PC-3 (cell line): ENCODE data around the gene CSTF2T. TPM values are rescaled to one million over a fixed set of nuclear protein-coding genes. Genes with fewer than 3 reads are reported as not detected.
A peak's percentile ranks its signal among the peaks of the same experiment; 100 is the strongest.

ENCODE experiments used
- ATAC-seq: fragments of 200-7000 bp; cut with Tn5 transposase; 2 replicates; pipeline ENCODE4 v1.9.1; 2020; ENCODE audit warnings: mild to moderate bottlenecking, moderate library complexity
- BruUV-seq: library from RNA; stranded (reverse); fragments of 400-500 nt; replicated peaks from 2 replicates; lab custom pipeline; 2021; lab: Mats Ljungman, UMichigan
- CTCF ChIA-PET: fragments of 300-600 bp; sonication (Branson Sonifier 250); formaldehyde crosslinking; loops from one replicate; lab custom pipeline; 2022; ENCODE audit warnings: antibody characterized with exemption; lab: Charles Lee
- POLR2A ChIA-PET: fragments of 300-600 bp; sonication (Branson Sonifier 250); formaldehyde crosslinking; loops from one replicate; lab custom pipeline; 2022; ENCODE audit warnings: antibody characterized with exemption; ENCODE audit not compliant: unreplicated experiment; lab: Charles Lee
- DNase-seq: peaks from one replicate; pipeline ENCODE4 v3.0.0-alpha.2; 2015
- H2AFZ ChIP-seq: fragments of 300-600 bp; sonication (generic); 2 replicates; pipeline ENCODE4 v1.6.0; 2016; ENCODE audit warnings: antibody characterized with exemption, low read length
- H3F3A ChIP-seq: fragments of 300-600 bp; sonication (generic); one replicate; pipeline ENCODE4 v1.6.0; 2017; ENCODE audit warnings: antibody characterized with exemption, low read length, control low read depth, mild to moderate bottlenecking; ENCODE audit not compliant: unreplicated experiment
- H3K27ac ChIP-seq: fragments of 300-600 bp; sonication (generic); 2 replicates; pipeline ENCODE4 v1.5.1; 2016; ENCODE audit warnings: mild to moderate bottlenecking, low read length
- H3K27me3 ChIP-seq: fragments of 300-600 bp; sonication (generic); 2 replicates; pipeline ENCODE4 v1.6.1; 2016; ENCODE audit warnings: low read length, mixed read lengths
- H3K36me3 ChIP-seq: fragments of 300-600 bp; sonication (generic); 2 replicates; pipeline ENCODE4 v1.6.1; 2016; ENCODE audit warnings: low read depth, mixed run types, low read length, mixed read lengths
- H3K4me1 ChIP-seq: fragments of 300-600 bp; sonication (generic); 2 replicates; pipeline ENCODE4 v1.5.1; 2016; ENCODE audit warnings: low read length; ENCODE audit not compliant: insufficient read depth
- H3K4me2 ChIP-seq: fragments of 300-600 bp; sonication (generic); 2 replicates; pipeline ENCODE4 v1.6.0; 2016; ENCODE audit warnings: low read length
- H3K4me3 ChIP-seq: fragments of 300-600 bp; sonication (generic); 2 replicates; pipeline ENCODE4 v1.5.1; 2016; ENCODE audit warnings: mild to moderate bottlenecking, low read length, mixed read lengths
- H3K79me2 ChIP-seq: fragments of 300-600 bp; sonication (generic); 2 replicates; pipeline ENCODE4 v1.6.1; 2017; ENCODE audit warnings: low read length, mixed read lengths
- H3K9ac ChIP-seq: fragments of 300-600 bp; sonication (generic); 2 replicates; pipeline ENCODE4 v1.6.0; 2016; ENCODE audit warnings: mild to moderate bottlenecking, low read length
- H3K9me2 ChIP-seq: fragments of 300-600 bp; sonication (generic); replicated peaks from 2 replicates; pipeline ENCODE4 v1.6.1; 2016; ENCODE audit warnings: mixed run types, low read length, mixed read lengths
- H3K9me3 ChIP-seq: fragments of 300-600 bp; sonication (generic); 2 replicates; pipeline ENCODE4 v1.6.1; 2016; ENCODE audit warnings: low read length, mixed read lengths
- H4K20me1 ChIP-seq: fragments of 300-600 bp; sonication (generic); 2 replicates; pipeline ENCODE4 v1.6.1; 2016; ENCODE audit warnings: low read length, mixed read lengths
- EZH2 ChIP-seq: fragments of 300-600 bp; sonication (generic); IDR thresholded peaks from one replicate; pipeline ENCODE4 v1.6.1; 2017; ENCODE audit warnings: antibody characterized with exemption, mild to moderate bottlenecking, low read length; ENCODE audit not compliant: unreplicated experiment
- EZH2phosphoT487 ChIP-seq: fragments of 300-600 bp; sonication (generic); IDR thresholded peaks from 2 replicates; pipeline ENCODE4 v1.6.1; 2018; ENCODE audit warnings: mild to moderate bottlenecking, antibody characterized with exemption, low read length, borderline replicate concordance
- intact Hi-C: fragments of 100-400 bp; cut with micrococcal nuclease; formaldehyde crosslinking; loops from 2 replicates; pipeline ENCODE4 v1.9.0; 2023
- total RNA-seq: library from RNA; depleted of rRNA; stranded (reverse); fragments of >200 nt; gene quantifications from 2 replicates; pipeline ENCODE4 v1.2.3, GENCODE V29; 2014
- TF ChIP-seq, protein P1 (sequence below): fragments of 300-600 bp; sonication (generic); conservative IDR thresholded peaks from 2 replicates; pipeline ENCODE4 v1.5.1; 2017; ENCODE audit warnings: antibody characterized with exemption, low read depth, mild to moderate bottlenecking, low read length

CSTF2T gene
- total RNA-seq, 1 experiment from 2014 or later, result 45.2 TPM

- TF ChIP-seq EZH2phosphoT487, result no peak
- no peak for TF ChIP-seq EZH2
- TF ChIP-seq, protein P1, sequence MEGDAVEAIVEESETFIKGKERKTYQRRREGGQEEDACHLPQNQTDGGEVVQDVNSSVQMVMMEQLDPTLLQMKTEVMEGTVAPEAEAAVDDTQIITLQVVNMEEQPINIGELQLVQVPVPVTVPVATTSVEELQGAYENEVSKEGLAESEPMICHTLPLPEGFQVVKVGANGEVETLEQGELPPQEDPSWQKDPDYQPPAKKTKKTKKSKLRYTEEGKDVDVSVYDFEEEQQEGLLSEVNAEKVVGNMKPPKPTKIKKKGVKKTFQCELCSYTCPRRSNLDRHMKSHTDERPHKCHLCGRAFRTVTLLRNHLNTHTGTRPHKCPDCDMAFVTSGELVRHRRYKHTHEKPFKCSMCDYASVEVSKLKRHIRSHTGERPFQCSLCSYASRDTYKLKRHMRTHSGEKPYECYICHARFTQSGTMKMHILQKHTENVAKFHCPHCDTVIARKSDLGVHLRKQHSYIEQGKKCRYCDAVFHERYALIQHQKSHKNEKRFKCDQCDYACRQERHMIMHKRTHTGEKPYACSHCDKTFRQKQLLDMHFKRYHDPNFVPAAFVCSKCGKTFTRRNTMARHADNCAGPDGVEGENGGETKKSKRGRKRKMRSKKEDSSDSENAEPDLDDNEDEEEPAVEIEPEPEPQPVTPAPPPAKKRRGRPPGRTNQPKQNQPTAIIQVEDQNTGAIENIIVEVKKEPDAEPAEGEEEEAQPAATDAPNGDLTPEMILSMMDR, result no peak
- Histone ChIP-seq H2AFZ (no peak overlapping the region), H3K9me3 (no peaks in the 10 kb centered on the region), H3K79me2 (no peaks in the 10 kb centered on the region), H3K36me3 (no peaks in the 10 kb centered on the region), H3K9ac (no peak overlapping the region), H3F3A (no peaks in the 10 kb centered on the region), H3K27me3 (no peaks in the 10 kb centered on the region), H3K4me3 (no peak overlapping the region), H3K9me2 (no peaks in the 10 kb centered on the region), H3K27ac (no peak overlapping the region), H4K20me1 (no peaks in the 10 kb centered on the region), H3K4me2 (no peak overlapping the region), H3K4me1 (no peaks in the 10 kb centered on the region)
- ChIA-PET CTCF (no interaction called here), POLR2A (no interaction called here)
- BruUV-seq, result no TSS peak
- ATAC-seq (no peak), DNase-seq (no peak)
- intact Hi-C loops, result no loop called here
Observed at GRCh38 chr10:51743146-51743545, 43.8 kb upstream of the CSTF2T start.

GRCh38 chr10:51733057-51733456 is 33.7 kb upstream of the CSTF2T start:
- Histone ChIP-seq H3K4me2 (no peak overlapping the region), H3K79me2 (no peaks in the 10 kb centered on the region), H3K9me3 (no peaks in the 10 kb centered on the region), H2AFZ (no peak overlapping the region), H3K27ac (no peak overlapping the region), H3K4me3 (no peak overlapping the region), H4K20me1 (no peaks in the 10 kb centered on the region), H3F3A (no peaks in the 10 kb centered on the region), H3K9me2 (no peaks in the 10 kb centered on the region), H3K27me3 (no peaks in the 10 kb centered on the region), H3K9ac (no peak overlapping the region), H3K4me1 (no peaks in the 10 kb centered on the region), H3K36me3 (no peaks in the 10 kb centered on the region)
- intact Hi-C loops, result no loop called here
- TF ChIP-seq EZH2 (no peak), EZH2phosphoT487 (no peak)
- TF ChIP-seq, protein P1, result no peak
- ATAC-seq (no peak), DNase-seq (peak; percentile 40)
- ChIA-PET POLR2A (no interaction called here), CTCF (no interaction called here)
- no TSS peak for BruUV-seq

DNA sequence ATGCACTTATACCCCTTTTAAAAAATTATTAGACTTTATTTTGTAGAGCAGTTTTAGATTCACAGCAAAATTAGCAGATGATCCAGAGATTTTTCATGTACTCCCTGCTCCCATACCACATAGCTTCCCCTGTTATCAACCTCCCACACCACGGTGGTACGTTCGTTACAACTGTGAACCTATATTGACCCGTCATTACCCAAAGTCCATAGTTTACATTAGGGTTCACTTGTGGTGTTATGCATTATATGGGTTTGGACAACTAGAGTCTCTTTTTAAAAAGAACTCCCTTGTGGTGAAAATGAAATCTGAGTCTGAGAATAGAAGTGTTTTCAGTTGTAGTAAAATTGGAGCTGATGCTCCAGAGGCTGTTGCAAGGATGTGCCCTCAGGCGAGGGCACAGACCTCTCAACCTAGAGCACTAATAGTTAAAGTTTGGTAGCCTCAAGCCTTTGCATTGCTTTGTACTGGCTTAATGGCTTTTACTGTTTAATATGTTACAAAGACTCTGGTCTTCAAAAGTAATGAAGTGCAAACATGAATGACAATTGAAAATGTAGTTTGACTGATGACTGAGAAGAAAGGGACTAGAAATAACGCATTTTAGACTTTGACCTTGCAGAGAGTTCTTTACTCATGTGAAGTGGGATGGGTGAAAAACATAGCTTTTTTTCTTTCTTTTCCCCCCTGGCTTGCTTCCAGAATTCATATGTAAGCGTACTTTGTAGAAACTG is 30.6 kb upstream of the CSTF2T start:
- no peaks in the 10 kb centered on the region for H3K4me1 ChIP-seq
- H3K36me3 ChIP-seq, result no peaks in the 10 kb centered on the region
- H3F3A ChIP-seq, result no peaks in the 10 kb centered on the region
- no peak overlapping the region for H3K4me2 ChIP-seq
- ChIA-PET POLR2A (no interaction called here), CTCF (interaction anchor here (0.6 kb wide), 1 partner anchor 11 kb away, joined by 3 read pairs; no protein-coding TSS in a partner anchor)
- H4K20me1 ChIP-seq, result no peaks in the 10 kb centered on the region
- H3K9ac ChIP-seq, result no peak overlapping the region
- no peaks in the 10 kb centered on the region for H3K27me3 ChIP-seq
- no peak overlapping the region for H2AFZ ChIP-seq
- no peaks in the 10 kb centered on the region for H3K79me2 ChIP-seq
- no peak for ATAC-seq
- no peak overlapping the region for H3K4me3 ChIP-seq
- BruUV-seq, result no TSS peak
- H3K27ac ChIP-seq, result no peak overlapping the region
- DNase-seq, result no peak
- no peaks in the 10 kb centered on the region for H3K9me2 ChIP-seq
- H3K9me3 ChIP-seq, result no peaks in the 10 kb centered on the region
- TF ChIP-seq, protein P1, result no peak
- TF ChIP-seq EZH2phosphoT487 (no peak), EZH2 (no peak)
- intact Hi-C loops, result no loop called here
